HEK293T (cell line): ENCODE data around the gene HOXB3.

Experiments
- ARNT ChIP-seq: fragments of 450-650 bp; IDR thresholded peaks from 2 replicates; pipeline ENCODE4 v1.6.1; 2017; ENCODE audit warnings: mild to moderate bottlenecking
- BHLHE40 ChIP-seq: fragments of 450-650 bp; IDR thresholded peaks from 2 replicates; pipeline ENCODE4 v1.6.1; 2016; ENCODE audit warnings: mild to moderate bottlenecking, moderate library complexity, borderline replicate concordance
- FOXA1 ChIP-seq: fragments of 450-650 bp; IDR thresholded peaks from 2 replicates; pipeline ENCODE4 v1.6.1; 2016; ENCODE audit warnings: mild to moderate bottlenecking
- FOXM1 ChIP-seq: fragments of 450-650 bp; IDR thresholded peaks from 2 replicates; pipeline ENCODE4 v1.6.1; 2017; ENCODE audit warnings: mild to moderate bottlenecking, borderline replicate concordance
- LEF1 ChIP-seq: fragments of 450-650 bp; IDR thresholded peaks from 2 replicates; pipeline ENCODE4 v1.6.1; 2017; ENCODE audit warnings: mild to moderate bottlenecking, borderline replicate concordance
- SP1 ChIP-seq: fragments of 450-650 bp; IDR thresholded peaks from 2 replicates; pipeline ENCODE4 v1.6.1; 2017

DNA sequence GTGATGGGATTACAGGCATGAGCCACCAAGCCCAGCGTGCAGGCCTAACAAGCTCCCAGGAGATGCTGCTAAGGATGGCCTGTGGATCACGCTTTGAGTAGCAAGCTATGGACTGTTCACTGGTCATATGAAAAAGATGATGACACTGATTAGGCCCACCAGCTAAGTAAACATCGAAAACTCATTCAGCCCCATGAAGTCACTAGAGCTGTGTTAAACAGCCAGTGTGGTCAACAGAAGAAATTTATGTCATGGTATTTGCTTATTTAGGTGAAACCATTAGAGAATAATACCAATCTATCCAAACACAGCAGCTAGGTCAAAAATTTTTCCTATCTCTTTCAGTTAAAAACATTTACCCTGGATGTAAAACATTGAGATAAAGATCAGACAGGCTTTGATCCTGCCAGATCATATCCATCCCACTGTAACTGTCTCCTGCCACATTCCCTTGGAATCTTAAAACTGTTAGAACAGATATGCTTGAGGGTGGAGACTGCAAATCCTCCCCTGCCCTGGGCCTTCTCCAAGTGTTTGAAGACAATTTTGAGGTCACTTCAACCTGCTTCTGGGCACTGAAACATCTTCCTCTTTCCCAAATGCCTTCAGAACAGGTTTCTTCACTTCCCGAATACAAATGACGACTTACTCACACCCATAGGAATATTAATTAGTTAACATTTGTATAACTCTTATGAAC, 90.2 kb downstream of the HOXB3 start:
- TF ChIP-seq ARNT (no peak), FOXM1 (no peak), LEF1 (no peak), SP1 (no peak), BHLHE40 (no peak), FOXA1 (no peak)
